ENCODE measurements around the gene SLC2A13.

- TF ChIP-seq, protein P1, sequence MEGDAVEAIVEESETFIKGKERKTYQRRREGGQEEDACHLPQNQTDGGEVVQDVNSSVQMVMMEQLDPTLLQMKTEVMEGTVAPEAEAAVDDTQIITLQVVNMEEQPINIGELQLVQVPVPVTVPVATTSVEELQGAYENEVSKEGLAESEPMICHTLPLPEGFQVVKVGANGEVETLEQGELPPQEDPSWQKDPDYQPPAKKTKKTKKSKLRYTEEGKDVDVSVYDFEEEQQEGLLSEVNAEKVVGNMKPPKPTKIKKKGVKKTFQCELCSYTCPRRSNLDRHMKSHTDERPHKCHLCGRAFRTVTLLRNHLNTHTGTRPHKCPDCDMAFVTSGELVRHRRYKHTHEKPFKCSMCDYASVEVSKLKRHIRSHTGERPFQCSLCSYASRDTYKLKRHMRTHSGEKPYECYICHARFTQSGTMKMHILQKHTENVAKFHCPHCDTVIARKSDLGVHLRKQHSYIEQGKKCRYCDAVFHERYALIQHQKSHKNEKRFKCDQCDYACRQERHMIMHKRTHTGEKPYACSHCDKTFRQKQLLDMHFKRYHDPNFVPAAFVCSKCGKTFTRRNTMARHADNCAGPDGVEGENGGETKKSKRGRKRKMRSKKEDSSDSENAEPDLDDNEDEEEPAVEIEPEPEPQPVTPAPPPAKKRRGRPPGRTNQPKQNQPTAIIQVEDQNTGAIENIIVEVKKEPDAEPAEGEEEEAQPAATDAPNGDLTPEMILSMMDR (IDR thresholded peaks at IDR 0.05; ENCODE audit: low read depth, low read length, missing input control) = no peak
- TF ChIP-seq SP1 (IDR thresholded peaks at IDR 0.05) (no peak), TAF1 (conservative IDR thresholded peaks at IDR 0.05) (no peak), EGR1 (IDR thresholded peaks at IDR 0.05; ENCODE audit: low read depth in 2 of 2) (no peak), MAX (IDR thresholded peaks at IDR 0.05) (no peak), YY1 (IDR thresholded peaks at IDR 0.05) (no peak), JUND (IDR thresholded peaks at IDR 0.05) (no peak)
- TF ChIP-seq, protein P2, sequence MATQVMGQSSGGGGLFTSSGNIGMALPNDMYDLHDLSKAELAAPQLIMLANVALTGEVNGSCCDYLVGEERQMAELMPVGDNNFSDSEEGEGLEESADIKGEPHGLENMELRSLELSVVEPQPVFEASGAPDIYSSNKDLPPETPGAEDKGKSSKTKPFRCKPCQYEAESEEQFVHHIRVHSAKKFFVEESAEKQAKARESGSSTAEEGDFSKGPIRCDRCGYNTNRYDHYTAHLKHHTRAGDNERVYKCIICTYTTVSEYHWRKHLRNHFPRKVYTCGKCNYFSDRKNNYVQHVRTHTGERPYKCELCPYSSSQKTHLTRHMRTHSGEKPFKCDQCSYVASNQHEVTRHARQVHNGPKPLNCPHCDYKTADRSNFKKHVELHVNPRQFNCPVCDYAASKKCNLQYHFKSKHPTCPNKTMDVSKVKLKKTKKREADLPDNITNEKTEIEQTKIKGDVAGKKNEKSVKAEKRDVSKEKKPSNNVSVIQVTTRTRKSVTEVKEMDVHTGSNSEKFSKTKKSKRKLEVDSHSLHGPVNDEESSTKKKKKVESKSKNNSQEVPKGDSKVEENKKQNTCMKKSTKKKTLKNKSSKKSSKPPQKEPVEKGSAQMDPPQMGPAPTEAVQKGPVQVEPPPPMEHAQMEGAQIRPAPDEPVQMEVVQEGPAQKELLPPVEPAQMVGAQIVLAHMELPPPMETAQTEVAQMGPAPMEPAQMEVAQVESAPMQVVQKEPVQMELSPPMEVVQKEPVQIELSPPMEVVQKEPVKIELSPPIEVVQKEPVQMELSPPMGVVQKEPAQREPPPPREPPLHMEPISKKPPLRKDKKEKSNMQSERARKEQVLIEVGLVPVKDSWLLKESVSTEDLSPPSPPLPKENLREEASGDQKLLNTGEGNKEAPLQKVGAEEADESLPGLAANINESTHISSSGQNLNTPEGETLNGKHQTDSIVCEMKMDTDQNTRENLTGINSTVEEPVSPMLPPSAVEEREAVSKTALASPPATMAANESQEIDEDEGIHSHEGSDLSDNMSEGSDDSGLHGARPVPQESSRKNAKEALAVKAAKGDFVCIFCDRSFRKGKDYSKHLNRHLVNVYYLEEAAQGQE (IDR thresholded peaks at IDR 0.05) = no peak
These were observed 185.2 kb downstream of the SLC2A13 start for GRCh38 chr12:39920647-39921046.
